Keratinocyte (primary cell): ENCODE measurements around the gene PAPPA. TPM values are rescaled to one million over a fixed set of nuclear protein-coding genes. Genes with fewer than 3 reads are reported as not detected.

ENCODE experiments used
- DNase-seq: peaks from one replicate; pipeline ENCODE4 v3.0.0-alpha.2; 2011; ENCODE audit warnings: low read depth, missing footprints, low spot score
- FAIRE-seq: peaks from 2 replicates; lab custom pipeline; 2011; peaks lifted over from hg19 to GRCh38; lab: Jason Lieb, UNC
- H2AFZ ChIP-seq: 2 replicates; pipeline ENCODE4 v1.6.0; 2012; ENCODE audit warnings: low read length, control low read depth, inconsistent platforms; ENCODE audit not compliant: control insufficient read depth
- H3K27ac ChIP-seq: 2 replicates; pipeline ENCODE4 v1.5.1; 2011; ENCODE audit warnings: low read length; ENCODE audit not compliant: control insufficient read depth, insufficient read depth
- H3K27me3 ChIP-seq: 3 replicates; pipeline ENCODE4 v1.6.0; 2011; ENCODE audit warnings: low read length; ENCODE audit not compliant: control insufficient read depth, insufficient read depth; ENCODE audit errors: extremely low read depth
- H3K36me3 ChIP-seq, 2 experiments: 2 replicates in 1 of 2; 3 replicates in 1 of 2; pipeline ENCODE4 v1.5.1; 2011; ENCODE audit warnings: low read length in 2 of 2, mild to moderate bottlenecking in 1 of 2; ENCODE audit not compliant: control insufficient read depth in 2 of 2, insufficient read depth in 2 of 2; ENCODE audit errors: extremely low read depth in 1 of 2
- H3K4me1 ChIP-seq: 3 replicates; pipeline ENCODE4 v1.5.1; 2011; ENCODE audit warnings: low read length; ENCODE audit not compliant: control insufficient read depth, insufficient read depth; ENCODE audit errors: extremely low read depth
- H3K4me2 ChIP-seq: 3 replicates; pipeline ENCODE4 v1.6.0; 2011; ENCODE audit warnings: low read depth, low read length; ENCODE audit not compliant: control insufficient read depth, insufficient read depth; ENCODE audit errors: extremely low read depth
- H3K4me3 ChIP-seq, 3 experiments: fragments of 200-600 bp in 1 of 3; sonication (generic) in 1 of 3; 2 replicates in 2 of 3; 3 replicates in 1 of 3; pipeline ENCODE4 v1.5.1; 2011 to 2016; ENCODE audit warnings: low read length in 3 of 3, mild to moderate bottlenecking in 3 of 3, control low read depth in 2 of 3, inconsistent platforms in 1 of 3, low read depth in 1 of 3, mixed read lengths in 1 of 3, mixed run types in 1 of 3, moderate library complexity in 1 of 3; ENCODE audit not compliant: control insufficient read depth in 2 of 3, insufficient read depth in 2 of 3; ENCODE audit errors: extremely low read depth in 1 of 3
- H3K79me2 ChIP-seq: 2 replicates; pipeline ENCODE4 v1.6.0; 2012; ENCODE audit warnings: low read length; ENCODE audit not compliant: control insufficient read depth, insufficient read depth
- H3K9ac ChIP-seq: 3 replicates; pipeline ENCODE4 v1.6.0; 2011; ENCODE audit warnings: low read length; ENCODE audit not compliant: control insufficient read depth, insufficient read depth; ENCODE audit errors: extremely low read depth
- H3K9me1 ChIP-seq: 3 replicates; pipeline ENCODE4 v1.6.0; 2011; ENCODE audit warnings: low read length; ENCODE audit not compliant: control insufficient read depth, insufficient read depth; ENCODE audit errors: extremely low read depth
- H3K9me3 ChIP-seq: 2 replicates; pipeline ENCODE4 v1.5.1; 2012; ENCODE audit warnings: low read depth, low read length; ENCODE audit not compliant: control insufficient read depth
- H4K20me1 ChIP-seq: 3 replicates; pipeline ENCODE4 v1.6.0; 2011; ENCODE audit warnings: low read length; ENCODE audit not compliant: control insufficient read depth, insufficient read depth; ENCODE audit errors: extremely low read depth
- CTCF ChIP-seq, 3 experiments: IDR thresholded peaks in 1 of 3; conservative IDR thresholded peaks in 1 of 3; optimal IDR thresholded peaks in 1 of 3; 2 replicates in 2 of 3; 3 replicates in 1 of 3; pipeline versions ENCODE3 to v1.5.1; 2011; ENCODE audit warnings: low read length in 3 of 3, mild to moderate bottlenecking in 3 of 3, moderate library complexity in 2 of 3, control low read depth in 1 of 3, inconsistent platforms in 1 of 3; ENCODE audit not compliant: insufficient read depth in 2 of 3; ENCODE audit errors: extremely low read depth in 1 of 3
- EZH2 ChIP-seq: IDR thresholded peaks from one replicate; pipeline ENCODE4 v1.6.1; 2012; ENCODE audit warnings: inconsistent platforms, mild to moderate bottlenecking, low read length, moderate library complexity
- dilution Hi-C: fragments of 300-500 bp; cut with MboI; formaldehyde crosslinking; loops from one replicate; pipeline ENCODE4 v1.7.0; 2020; ENCODE audit warnings: low sequenced_read_pairs; ENCODE audit not compliant: extremely low pct_ligation_motif_present
- polyA plus RNA-seq, 5 experiments: library from polyadenylated mRNA; depleted of rRNA in 3 of 5; stranded (reverse) in 3 of 5; stranded (forward) in 1 of 5; unstranded in 1 of 5; fragments of >200 nt; gene quantifications; 1 replicate in 1 of 5; 2 replicates in 3 of 5; 3 replicates in 1 of 5; pipeline versions ENCODE4 v1.2.1 to v1.2.3, GENCODE V29; 2011 to 2012; ENCODE audit warnings: missing spikeins in 2 of 5, low read depth in 1 of 5, low replicate concordance in 1 of 5

PAPPA gene
- polyA plus RNA-seq, 1 donor (not counting 4 experiments of a cell fraction or from before 2014, with no cell fraction given): 0.77 TPM

GRCh38 chr9:116137581-116137980, 16.0 kb upstream of the PAPPA start:
- no peak overlapping the region for H3K27ac ChIP-seq
- H3K79me2 ChIP-seq: no peaks in the 10 kb centered on the region
- H4K20me1 ChIP-seq: no peaks in the 10 kb centered on the region
- H2AFZ ChIP-seq: no peak overlapping the region
- H3K4me2 ChIP-seq: no peak overlapping the region
- H3K36me3 ChIP-seq: no peaks in the 10 kb centered on the region
- no peak for TF ChIP-seq EZH2
- TF ChIP-seq CTCF (optimal IDR thresholded peaks at IDR 0.05 in 1 of 3, IDR thresholded peaks at IDR 0.05 in 1 of 3, conservative IDR thresholded peaks at IDR 0.05 in 1 of 3; ENCODE audit: extremely low read depth in 1 of 3, insufficient read depth in 2 of 3, low read length in 3 of 3): no peak
- H3K9me1 ChIP-seq: no peaks in the 10 kb centered on the region
- peaks cover 3% of the 10 kb centered on the region for H3K4me1 ChIP-seq
- FAIRE-seq: no peak
- no peak overlapping the region for H3K4me3 ChIP-seq
- no peaks in the 10 kb centered on the region for H3K9me3 ChIP-seq
- dilution Hi-C loops: no loop called here
- no peak overlapping the region for H3K9ac ChIP-seq
- DNase-seq: no peak
- H3K27me3 ChIP-seq: no peaks in the 10 kb centered on the region

- H3K27ac ChIP-seq: no peak overlapping the region
- DNase-seq: no peak
- H3K4me3 ChIP-seq: no peak overlapping the region
- no peaks in the 10 kb centered on the region for H3K9me1 ChIP-seq
- H3K27me3 ChIP-seq: no peaks in the 10 kb centered on the region
- no peaks in the 10 kb centered on the region for H4K20me1 ChIP-seq
- H3K4me2 ChIP-seq: no peak overlapping the region
- H3K36me3 ChIP-seq: no peaks in the 10 kb centered on the region
- peaks cover 12% of the 10 kb centered on the region for H3K4me1 ChIP-seq
- peak; percentile 17 for FAIRE-seq
- H2AFZ ChIP-seq: no peak overlapping the region
- H3K9ac ChIP-seq: no peak overlapping the region
- dilution Hi-C loops: no loop called here
- no peaks in the 10 kb centered on the region for H3K79me2 ChIP-seq
- no peak for TF ChIP-seq CTCF (optimal IDR thresholded peaks at IDR 0.05 in 1 of 3, IDR thresholded peaks at IDR 0.05 in 1 of 3, conservative IDR thresholded peaks at IDR 0.05 in 1 of 3; ENCODE audit: extremely low read depth in 1 of 3, insufficient read depth in 2 of 3, low read length in 3 of 3)
- TF ChIP-seq EZH2: no peak
- no peaks in the 10 kb centered on the region for H3K9me3 ChIP-seq
These were observed 11.6 kb upstream of the PAPPA start for GRCh38 chr9:116141864-116142561.
